Glutamatergic neuron (in vitro differentiated cells): ENCODE results near the gene FBXO17. TPM values are rescaled to one million over a fixed set of nuclear protein-coding genes. Genes with fewer than 3 reads are reported as not detected.

ENCODE experiments used
- DNase-seq: peaks from one replicate; pipeline ENCODE4 v3.0.0; 2022
- H3K27ac Mint-ChIP-seq: one replicate; pipeline ENCODE4 v1.8.0; 2020; ENCODE audit warnings: mild to moderate bottlenecking, mixed read lengths, inconsistent platforms; ENCODE audit not compliant: unreplicated experiment
- H3K27me3 Mint-ChIP-seq: one replicate; pipeline ENCODE4 v1.8.0; 2020; ENCODE audit warnings: mild to moderate bottlenecking, moderate library complexity, mixed read lengths, inconsistent platforms; ENCODE audit not compliant: unreplicated experiment
- H3K36me3 Mint-ChIP-seq: one replicate; pipeline ENCODE4 v1.8.0; 2020; ENCODE audit warnings: mild to moderate bottlenecking, mixed read lengths, inconsistent platforms; ENCODE audit not compliant: unreplicated experiment
- H3K4me1 Mint-ChIP-seq: one replicate; pipeline ENCODE4 v1.8.0; 2020; ENCODE audit warnings: mild to moderate bottlenecking, low read depth, mixed read lengths, inconsistent platforms; ENCODE audit not compliant: unreplicated experiment
- H3K4me3 Mint-ChIP-seq: one replicate; pipeline ENCODE4 v1.8.0; 2020; ENCODE audit warnings: mild to moderate bottlenecking, mixed read lengths, inconsistent platforms; ENCODE audit not compliant: unreplicated experiment
- H3K9me3 Mint-ChIP-seq: one replicate; pipeline ENCODE4 v1.8.0; 2020; ENCODE audit warnings: mild to moderate bottlenecking, moderate library complexity, mixed read lengths, inconsistent platforms; ENCODE audit not compliant: unreplicated experiment
- total RNA-seq: library from RNA; stranded (reverse); fragmentation: NEBNext Ultra II Directional; extraction: Animal tissue kit (Norgen Biotek cat#: 25700); gene quantifications from one replicate; pipeline ENCODE4 v1.2.1, GENCODE V29; 2021; ENCODE audit not compliant: unreplicated experiment
- TF ChIP-seq, protein P1 (sequence below): fragments of 200-600 bp; sonication (generic); IDR thresholded peaks from one replicate; pipeline ENCODE4 v1.5.0; 2021; ENCODE audit not compliant: partially characterized antibody, unreplicated experiment

FBXO17 gene
- total RNA-seq, 1 donor from 2014 or later: 5.5 TPM

DNA sequence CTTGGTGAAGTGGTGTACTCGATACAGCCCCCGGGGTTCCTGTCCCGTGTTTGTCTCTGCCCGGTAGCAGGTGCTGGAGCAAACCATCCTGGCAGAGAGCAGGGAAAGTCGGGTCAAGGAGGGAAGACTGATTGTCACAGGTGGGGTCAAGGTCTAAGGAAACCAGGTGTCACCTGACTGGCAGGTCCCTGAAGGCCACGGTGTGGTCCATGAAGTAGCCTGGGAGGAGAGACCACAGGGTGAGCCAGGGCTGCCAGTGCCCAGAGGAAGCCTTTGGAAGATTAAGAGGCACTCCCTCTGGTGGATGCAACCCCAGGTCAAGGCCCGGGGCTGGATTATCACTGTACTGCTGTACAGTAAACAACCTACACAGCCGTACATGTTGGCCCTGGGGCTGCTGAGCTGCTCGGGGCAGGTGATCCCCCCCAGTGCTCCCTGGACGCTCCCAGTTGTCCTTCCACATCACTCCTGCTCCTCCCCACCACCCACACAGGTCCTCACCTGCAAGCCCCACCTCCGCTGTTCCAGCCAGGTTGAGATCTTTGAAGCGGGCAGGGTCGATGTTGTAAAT, 57.5 kb downstream of the FBXO17 start:
- H3K4me1 Mint-ChIP-seq: peaks cover 10% of the 10 kb centered on the region
- no peak overlapping the region for H3K4me3 Mint-ChIP-seq
- DNase-seq: peak; percentile 50
- no peaks in the 10 kb centered on the region for H3K36me3 Mint-ChIP-seq
- H3K27ac Mint-ChIP-seq: no peak overlapping the region
- TF ChIP-seq, protein P1, sequence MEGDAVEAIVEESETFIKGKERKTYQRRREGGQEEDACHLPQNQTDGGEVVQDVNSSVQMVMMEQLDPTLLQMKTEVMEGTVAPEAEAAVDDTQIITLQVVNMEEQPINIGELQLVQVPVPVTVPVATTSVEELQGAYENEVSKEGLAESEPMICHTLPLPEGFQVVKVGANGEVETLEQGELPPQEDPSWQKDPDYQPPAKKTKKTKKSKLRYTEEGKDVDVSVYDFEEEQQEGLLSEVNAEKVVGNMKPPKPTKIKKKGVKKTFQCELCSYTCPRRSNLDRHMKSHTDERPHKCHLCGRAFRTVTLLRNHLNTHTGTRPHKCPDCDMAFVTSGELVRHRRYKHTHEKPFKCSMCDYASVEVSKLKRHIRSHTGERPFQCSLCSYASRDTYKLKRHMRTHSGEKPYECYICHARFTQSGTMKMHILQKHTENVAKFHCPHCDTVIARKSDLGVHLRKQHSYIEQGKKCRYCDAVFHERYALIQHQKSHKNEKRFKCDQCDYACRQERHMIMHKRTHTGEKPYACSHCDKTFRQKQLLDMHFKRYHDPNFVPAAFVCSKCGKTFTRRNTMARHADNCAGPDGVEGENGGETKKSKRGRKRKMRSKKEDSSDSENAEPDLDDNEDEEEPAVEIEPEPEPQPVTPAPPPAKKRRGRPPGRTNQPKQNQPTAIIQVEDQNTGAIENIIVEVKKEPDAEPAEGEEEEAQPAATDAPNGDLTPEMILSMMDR: no peak
- H3K27me3 Mint-ChIP-seq: peaks cover 3% of the 10 kb centered on the region
- H3K9me3 Mint-ChIP-seq: peaks cover 3% of the 10 kb centered on the region

DNA sequence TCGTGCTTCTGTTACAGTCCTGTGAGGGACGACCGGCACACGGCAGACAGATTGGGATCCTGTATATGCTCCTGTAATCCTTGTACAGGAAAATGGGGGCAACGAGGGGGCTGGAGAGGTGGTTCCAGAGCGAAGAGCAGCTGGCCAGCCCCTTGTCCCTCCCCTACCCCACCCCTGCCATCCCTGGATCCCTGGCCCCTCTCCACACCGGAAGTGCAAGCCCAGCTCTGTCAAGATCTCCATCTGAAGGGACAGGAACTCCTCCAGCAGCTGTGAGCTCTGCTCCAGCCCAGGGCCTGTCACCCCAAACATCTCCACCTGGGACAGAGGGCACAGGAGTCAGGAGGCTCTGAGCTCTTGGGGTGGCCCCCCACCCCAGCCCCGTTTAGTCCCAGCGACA, 58.0 kb downstream of the FBXO17 start:
- H3K36me3 Mint-ChIP-seq: no peaks in the 10 kb centered on the region
- H3K4me3 Mint-ChIP-seq: no peak overlapping the region
- no peak overlapping the region for H3K27ac Mint-ChIP-seq
- peaks cover 7% of the 10 kb centered on the region for H3K27me3 Mint-ChIP-seq
- H3K4me1 Mint-ChIP-seq: peaks cover 12% of the 10 kb centered on the region
- no peak for DNase-seq
- peaks cover 5% of the 10 kb centered on the region for H3K9me3 Mint-ChIP-seq
- TF ChIP-seq, protein P1: no peak

DNA sequence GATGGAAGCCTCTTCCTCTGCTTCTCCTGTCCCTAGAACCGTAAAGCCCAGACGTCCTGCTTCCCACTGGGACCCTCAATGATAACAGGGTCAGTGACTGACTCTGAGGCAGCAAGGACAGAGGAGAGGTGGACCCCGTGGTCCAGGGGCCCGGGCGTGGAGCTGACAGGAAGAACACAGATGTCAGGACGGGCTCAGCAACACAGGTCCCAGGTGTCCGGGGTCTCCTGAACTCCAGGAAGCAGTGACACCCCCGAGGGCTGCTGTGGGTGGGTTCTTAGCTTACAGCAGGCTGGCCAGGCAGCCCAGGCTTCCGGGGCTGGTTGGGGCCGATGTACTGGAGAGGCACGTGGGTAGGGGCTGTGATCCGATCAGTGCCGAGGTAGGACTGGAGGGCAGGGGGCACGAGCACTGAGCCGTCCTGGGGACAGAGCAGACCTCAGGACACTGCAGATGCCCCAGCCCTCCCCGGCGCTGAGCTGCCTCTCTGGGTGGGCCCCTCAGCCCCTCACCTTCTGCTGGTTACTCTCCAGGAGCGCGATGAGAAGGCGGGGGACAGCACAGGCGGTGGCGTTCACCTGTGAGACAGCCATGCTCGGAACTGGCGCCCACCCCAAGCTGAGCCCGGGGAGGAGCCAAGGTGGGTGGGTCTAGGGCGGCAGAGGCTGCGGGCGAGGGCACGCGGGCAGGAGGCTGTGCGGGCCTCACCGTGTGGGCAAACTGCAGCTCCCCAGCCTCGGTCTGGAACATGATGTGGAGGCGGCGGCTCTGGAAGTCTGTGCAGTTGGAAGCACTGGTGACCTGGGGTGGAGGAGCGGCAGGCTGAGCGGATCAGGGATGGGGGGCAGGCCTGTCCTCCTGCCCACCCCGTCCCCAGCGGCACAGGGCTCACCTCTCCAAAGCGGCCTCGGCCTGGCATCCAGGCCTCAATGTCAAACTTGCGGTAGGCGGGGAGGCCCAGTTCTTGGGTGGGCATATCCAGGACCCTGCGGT, 59.9 kb downstream of the FBXO17 start:
- TF ChIP-seq, protein P1: no peak
- Mint-ChIP-seq H3K36me3 (peaks cover 2% of the 10 kb centered on the region), H3K27ac (peak overlapping the region; percentile 39), H3K9me3 (peaks cover 10% of the 10 kb centered on the region), H3K4me1 (peaks cover 12% of the 10 kb centered on the region), H3K4me3 (no peak overlapping the region), H3K27me3 (peaks cover 9% of the 10 kb centered on the region)
- DNase-seq: no peak

DNA sequence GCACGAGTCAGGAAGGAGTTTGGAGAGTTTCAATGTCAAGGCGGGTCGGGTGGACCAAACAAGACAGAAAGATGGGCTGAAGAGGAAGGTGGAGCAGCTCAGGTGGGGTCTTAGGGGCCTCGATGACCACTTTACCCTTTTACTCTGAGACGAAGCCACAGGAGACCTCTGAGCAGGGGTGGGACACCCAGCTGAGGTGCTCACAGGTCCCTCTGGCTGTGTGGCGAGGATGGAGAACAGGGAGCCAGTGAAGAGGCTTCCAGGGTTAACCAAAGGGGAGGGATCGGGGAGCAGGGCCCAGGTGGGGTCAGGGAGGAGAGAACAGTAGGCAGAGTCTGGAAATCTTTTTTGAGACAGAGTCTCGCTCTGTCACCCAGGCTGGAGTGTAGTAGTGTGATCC, 61.6 kb downstream of the FBXO17 start:
- Mint-ChIP-seq H3K36me3 (peaks cover 5% of the 10 kb centered on the region), H3K27ac (peak overlapping the region; percentile 80), H3K4me1 (peaks cover 8% of the 10 kb centered on the region), H3K9me3 (peaks cover 13% of the 10 kb centered on the region), H3K4me3 (peak overlapping the region; percentile 26), H3K27me3 (peaks cover 9% of the 10 kb centered on the region)
- no peak for DNase-seq
- TF ChIP-seq, protein P1: no peak
